Upper lobe of left lung (tissue), 4 donors: ENCODE measurements around the gene WBP2NL.

Experiments
- POLR2AphosphoS5 ChIP-seq, 2 donors: sonication (generic); formaldehyde crosslinking; IDR thresholded peaks; one replicate each; pipeline ENCODE4 v1.5.1; 2017; ENCODE audit warnings: antibody characterized with exemption in 2 of 2
- TF ChIP-seq, protein P1 (sequence below), 6 experiments: fragments of 450-650 bp in 4 of 6; fragments of 200-600 bp in 2 of 6; sonication (generic) in 2 of 6; IDR thresholded peaks; one replicate each; pipeline ENCODE4 v1.5.1; 2016 to 2019; ENCODE audit warnings: antibody characterized with exemption in 6 of 6

DNA sequence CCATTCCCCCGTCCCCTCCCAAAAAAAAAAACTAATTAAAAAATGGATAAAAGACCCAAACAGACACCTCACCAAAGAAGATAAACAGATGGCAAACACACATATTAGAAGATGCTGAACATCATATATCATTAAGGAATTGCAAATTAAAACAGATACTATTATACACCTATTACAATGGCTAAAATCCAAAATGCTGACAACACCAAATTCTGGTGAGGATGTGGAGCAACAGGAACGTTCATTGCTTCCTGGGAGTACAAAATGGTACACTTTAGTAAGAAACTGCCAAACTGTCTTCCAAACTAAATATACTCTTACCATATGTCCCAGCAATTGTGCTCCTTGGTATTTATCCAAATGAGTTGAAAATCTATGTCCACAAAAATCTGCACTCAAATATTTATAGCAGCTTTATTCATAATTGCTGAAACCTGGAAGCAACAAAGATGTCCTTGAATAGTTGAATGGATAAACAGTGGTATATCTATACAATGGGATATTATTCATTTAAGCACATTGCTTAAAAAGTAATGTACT is 52.1 kb downstream of the WBP2NL start:
- TF ChIP-seq, protein P1, sequence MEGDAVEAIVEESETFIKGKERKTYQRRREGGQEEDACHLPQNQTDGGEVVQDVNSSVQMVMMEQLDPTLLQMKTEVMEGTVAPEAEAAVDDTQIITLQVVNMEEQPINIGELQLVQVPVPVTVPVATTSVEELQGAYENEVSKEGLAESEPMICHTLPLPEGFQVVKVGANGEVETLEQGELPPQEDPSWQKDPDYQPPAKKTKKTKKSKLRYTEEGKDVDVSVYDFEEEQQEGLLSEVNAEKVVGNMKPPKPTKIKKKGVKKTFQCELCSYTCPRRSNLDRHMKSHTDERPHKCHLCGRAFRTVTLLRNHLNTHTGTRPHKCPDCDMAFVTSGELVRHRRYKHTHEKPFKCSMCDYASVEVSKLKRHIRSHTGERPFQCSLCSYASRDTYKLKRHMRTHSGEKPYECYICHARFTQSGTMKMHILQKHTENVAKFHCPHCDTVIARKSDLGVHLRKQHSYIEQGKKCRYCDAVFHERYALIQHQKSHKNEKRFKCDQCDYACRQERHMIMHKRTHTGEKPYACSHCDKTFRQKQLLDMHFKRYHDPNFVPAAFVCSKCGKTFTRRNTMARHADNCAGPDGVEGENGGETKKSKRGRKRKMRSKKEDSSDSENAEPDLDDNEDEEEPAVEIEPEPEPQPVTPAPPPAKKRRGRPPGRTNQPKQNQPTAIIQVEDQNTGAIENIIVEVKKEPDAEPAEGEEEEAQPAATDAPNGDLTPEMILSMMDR (IDR thresholded peaks at IDR 0.05): no peak
- TF ChIP-seq POLR2AphosphoS5 (IDR thresholded peaks at IDR 0.05): no peak
